ENCODE results near the gene TLE3.

Gene TLE3

GRCh38 chr15:70119911-70120508, 22.3 kb upstream of the TLE3 start:
- TF ChIP-seq CTCF (IDR thresholded peaks at IDR 0.05; ENCODE audit: insufficient read depth, low read length, poor library complexity, severe bottlenecking), result no peak
- H3K9me3 ChIP-seq (ENCODE audit: insufficient read depth, low read length), result no peaks in the 10 kb centered on the region
- no peaks in the 10 kb centered on the region for H3K79me2 ChIP-seq (ENCODE audit: insufficient read depth, low read length)

GRCh38 chr15:70118599-70118998, 20.9 kb upstream of the TLE3 start:
- no peaks in the 10 kb centered on the region for H3K36me3 ChIP-seq (ENCODE audit: low read length)
- no peaks in the 10 kb centered on the region for H4K20me1 ChIP-seq (ENCODE audit: low read depth, low read length)
- no peaks in the 10 kb centered on the region for H3F3A ChIP-seq (ENCODE audit: insufficient read depth)
- H3K4me2 ChIP-seq (ENCODE audit: low read depth, low read length, poor library complexity, severe bottlenecking), result no peak overlapping the region
- no peak overlapping the region for H3K9ac ChIP-seq (ENCODE audit: low read length)
- H3K9me3 ChIP-seq (ENCODE audit: insufficient read depth, low read length), result no peaks in the 10 kb centered on the region
- H3K4me3 ChIP-seq (ENCODE audit: insufficient read depth, low read length, poor library complexity, severe bottlenecking), result no peak overlapping the region
- no peaks in the 10 kb centered on the region for H3K9me2 ChIP-seq (replicated peaks; ENCODE audit: insufficient read depth, low read length)
- no peaks in the 10 kb centered on the region for H3K79me2 ChIP-seq (ENCODE audit: insufficient read depth, low read length)
- no peak for TF ChIP-seq CTCF (IDR thresholded peaks at IDR 0.05; ENCODE audit: insufficient read depth, low read length, poor library complexity, severe bottlenecking)
- TF ChIP-seq EZH2phosphoT487 (conservative IDR thresholded peaks at IDR 0.05; ENCODE audit: low read length), result no peak
- no peak overlapping the region for H3K27ac ChIP-seq (ENCODE audit: low read depth, low read length)
- no peak overlapping the region for H2AFZ ChIP-seq (ENCODE audit: low read depth, low read length, severe bottlenecking)
- H3K27me3 ChIP-seq (ENCODE audit: low read length), result no peaks in the 10 kb centered on the region

More at GRCh38 chr15:70119911-70120508, 22.3 kb upstream of the TLE3 start:
- Histone ChIP-seq H3F3A (ENCODE audit: insufficient read depth) (no peaks in the 10 kb centered on the region), H3K9me2 (replicated peaks; ENCODE audit: insufficient read depth, low read length) (no peaks in the 10 kb centered on the region), H3K27me3 (ENCODE audit: low read length) (no peaks in the 10 kb centered on the region), H4K20me1 (ENCODE audit: low read depth, low read length) (no peaks in the 10 kb centered on the region), H3K27ac (ENCODE audit: low read depth, low read length) (no peak overlapping the region), H2AFZ (ENCODE audit: low read depth, low read length, severe bottlenecking) (no peak overlapping the region), H3K4me3 (ENCODE audit: insufficient read depth, low read length, poor library complexity, severe bottlenecking) (no peak overlapping the region), H3K36me3 (ENCODE audit: low read length) (no peaks in the 10 kb centered on the region), H3K9ac (ENCODE audit: low read length) (no peak overlapping the region), H3K4me2 (ENCODE audit: low read depth, low read length, poor library complexity, severe bottlenecking) (no peak overlapping the region)

DNA sequence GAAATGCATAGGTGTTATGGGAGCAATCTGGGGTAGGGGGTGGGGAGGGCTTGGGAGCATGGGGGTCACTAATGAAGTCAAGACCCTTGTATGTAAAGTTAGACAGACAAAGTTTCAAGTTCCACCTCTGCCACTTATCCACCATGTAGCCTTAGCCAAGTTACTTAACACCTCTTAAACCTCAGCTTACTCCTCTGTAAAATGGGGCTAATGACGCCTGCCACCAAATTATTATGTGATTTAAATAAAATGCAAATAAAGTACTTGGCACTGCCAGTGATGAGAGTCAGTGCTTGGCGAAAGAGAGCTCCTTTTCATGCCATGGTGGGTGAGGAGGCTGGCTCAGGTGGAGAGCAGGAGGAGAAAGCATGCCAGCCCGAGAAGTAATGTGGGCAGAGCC, 18.6 kb upstream of the TLE3 start:
- H3K36me3 ChIP-seq (ENCODE audit: low read length), result no peaks in the 10 kb centered on the region
- no peak overlapping the region for H3K9ac ChIP-seq (ENCODE audit: low read length)
- no peak for TF ChIP-seq CTCF (IDR thresholded peaks at IDR 0.05; ENCODE audit: insufficient read depth, low read length, poor library complexity, severe bottlenecking)
- no peak for TF ChIP-seq EZH2phosphoT487 (conservative IDR thresholded peaks at IDR 0.05; ENCODE audit: low read length)
- H2AFZ ChIP-seq (ENCODE audit: low read depth, low read length, severe bottlenecking), result no peak overlapping the region
- no peak overlapping the region for H3K4me2 ChIP-seq (ENCODE audit: low read depth, low read length, poor library complexity, severe bottlenecking)
- H3K4me3 ChIP-seq (ENCODE audit: insufficient read depth, low read length, poor library complexity, severe bottlenecking), result no peak overlapping the region
- no peak overlapping the region for H3K27ac ChIP-seq (ENCODE audit: low read depth, low read length)
- no peaks in the 10 kb centered on the region for H4K20me1 ChIP-seq (ENCODE audit: low read depth, low read length)
- H3K9me3 ChIP-seq (ENCODE audit: insufficient read depth, low read length), result no peaks in the 10 kb centered on the region
- H3F3A ChIP-seq (ENCODE audit: insufficient read depth), result no peaks in the 10 kb centered on the region
- no peaks in the 10 kb centered on the region for H3K27me3 ChIP-seq (ENCODE audit: low read length)
- no peaks in the 10 kb centered on the region for H3K9me2 ChIP-seq (replicated peaks; ENCODE audit: insufficient read depth, low read length)
- H3K79me2 ChIP-seq (ENCODE audit: insufficient read depth, low read length), result no peaks in the 10 kb centered on the region
